HG03432 (cell line): Measurements from ENCODE around the gene OSBPL1A.

Experiments
- ATAC-seq: cut with Tn5 transposase; IDR thresholded peaks from one replicate; pipeline ENCODE4 v1.9.1; 2021; ENCODE audit warnings: mild to moderate bottlenecking, moderate library complexity; ENCODE audit not compliant: unreplicated experiment

OSBPL1A gene

DNA sequence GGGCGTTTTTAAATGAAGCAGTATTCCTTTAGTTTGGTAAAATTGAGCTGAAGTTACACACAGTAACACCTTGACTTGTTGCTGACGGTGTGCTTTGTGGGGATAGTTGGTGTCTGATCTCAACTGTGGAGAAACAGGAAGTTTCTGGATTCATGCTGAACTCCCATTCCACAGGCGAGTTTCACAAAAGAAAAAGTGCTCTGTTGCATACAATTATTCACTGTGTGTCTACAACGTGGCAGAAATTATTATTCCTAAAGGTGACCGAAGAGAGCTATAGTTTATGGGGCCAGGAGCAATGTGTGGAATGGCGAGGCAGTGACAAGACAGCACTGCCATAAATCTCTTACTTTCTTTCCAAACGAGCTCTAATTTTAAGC lies 259.2 kb downstream of the OSBPL1A start:
- no peak for ATAC-seq

- no peak for ATAC-seq
Observed at GRCh38 chr18:24136967-24137373, 260.7 kb downstream of the OSBPL1A start.

DNA sequence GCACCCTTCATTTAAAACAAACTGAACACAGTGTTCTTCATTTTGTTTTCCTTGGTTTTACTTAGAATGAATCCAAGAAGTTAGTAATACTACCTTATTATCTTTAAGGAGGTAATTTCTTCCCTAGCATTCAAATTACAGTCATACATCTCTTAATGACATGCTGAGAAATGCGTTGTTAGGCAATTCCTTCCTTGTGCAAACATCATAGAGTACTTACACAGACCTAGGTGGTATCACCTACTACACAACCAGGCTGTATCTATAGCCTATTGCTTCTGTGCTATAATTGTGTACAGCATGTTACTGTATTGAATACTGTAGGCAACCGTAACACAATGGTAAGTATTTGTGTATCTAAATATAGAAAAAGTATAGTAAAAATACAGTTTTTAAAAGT lies 267.1 kb downstream of the OSBPL1A start:
- ATAC-seq = no peak

- no peak for ATAC-seq
Observed at GRCh38 chr18:24128700-24129099, 268.9 kb downstream of the OSBPL1A start.

- ATAC-seq = no peak
Observed at GRCh38 chr18:24127735-24128134, 269.9 kb downstream of the OSBPL1A start.

DNA sequence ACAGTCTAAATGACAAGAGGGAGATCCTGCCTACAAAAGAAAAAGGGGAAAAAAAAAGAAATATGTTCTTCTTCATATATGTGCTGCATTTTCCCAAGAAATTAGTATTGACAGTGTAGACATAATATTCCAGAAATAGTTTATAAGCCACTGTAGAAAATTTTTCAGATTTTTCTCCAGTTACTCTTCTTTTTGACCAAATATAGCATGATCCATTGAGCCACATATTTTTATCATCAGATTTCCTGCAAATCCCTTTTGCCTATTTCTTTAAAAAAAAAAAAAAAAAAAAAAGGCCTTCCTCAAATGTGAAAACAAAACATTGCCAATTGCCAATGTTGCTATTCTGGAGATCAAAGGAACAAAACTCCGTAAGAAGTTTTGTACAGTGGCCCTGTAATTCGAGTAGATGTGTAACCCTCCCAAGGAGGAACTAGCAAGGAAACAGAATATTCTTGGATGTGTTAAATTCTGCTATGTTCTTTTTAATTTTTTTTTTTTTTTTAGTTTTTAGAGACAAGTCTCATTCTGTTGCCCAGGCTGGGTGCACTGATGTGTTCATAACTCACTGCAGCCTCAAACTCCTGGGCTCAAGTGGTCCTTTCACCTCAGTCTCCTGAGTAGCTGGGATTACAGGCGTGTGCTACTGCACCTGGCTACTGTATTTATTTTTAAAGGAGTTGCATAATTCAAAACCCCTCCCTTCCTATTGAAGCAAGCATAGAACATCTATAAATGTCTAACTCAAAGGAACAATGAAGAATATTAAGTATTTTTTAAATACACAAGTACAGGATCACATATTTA lies 271.3 kb downstream of the OSBPL1A start:
- no peak for ATAC-seq

- no peak for ATAC-seq
Observed at GRCh38 chr18:24121625-24122024, 276.0 kb downstream of the OSBPL1A start.

- no peak for ATAC-seq
Observed at GRCh38 chr18:24120676-24121075, 276.9 kb downstream of the OSBPL1A start.

DNA sequence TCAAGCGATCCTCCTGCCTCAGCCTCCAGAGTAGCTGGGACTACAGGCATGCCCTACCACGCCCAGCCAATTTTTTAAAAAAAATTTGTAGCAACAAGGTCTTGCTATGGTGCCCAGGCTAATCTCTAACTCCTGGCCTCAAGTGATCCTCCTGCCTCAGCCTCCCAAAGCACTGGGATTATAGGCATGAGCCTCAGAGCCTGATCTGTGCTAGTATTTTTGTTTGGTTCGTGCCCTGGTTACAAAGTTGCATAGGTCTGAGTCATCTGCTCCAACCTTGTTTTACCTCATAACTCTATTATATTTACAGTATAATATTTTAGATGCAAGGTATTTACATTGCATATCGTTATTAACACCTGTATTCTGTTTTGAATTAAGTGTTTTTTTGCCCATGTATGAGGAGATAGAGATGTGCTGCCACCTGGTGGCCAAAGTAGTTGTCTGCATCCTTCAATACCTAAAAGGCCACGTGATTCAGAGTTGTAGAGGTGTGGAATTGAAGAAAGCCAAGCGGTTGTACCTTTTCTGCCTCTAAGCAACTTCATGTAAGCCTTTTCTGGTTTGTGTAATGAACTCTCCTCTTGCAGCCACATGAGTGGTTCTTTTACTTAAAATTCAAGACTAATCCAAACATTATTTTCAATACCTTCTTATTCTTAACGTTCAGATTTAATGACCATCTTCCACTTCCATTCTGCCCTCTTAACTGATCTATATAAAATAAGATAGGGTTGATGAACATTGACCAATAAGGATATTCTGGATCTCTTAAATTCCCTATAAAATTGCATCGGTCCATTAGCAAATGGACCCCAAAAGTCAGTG lies 278.7 kb downstream of the OSBPL1A start:
- peak; percentile 82 for ATAC-seq

- ATAC-seq = no peak
Observed at GRCh38 chr18:24115628-24116027, 282.0 kb downstream of the OSBPL1A start.

GRCh38 chr18:24114924-24115549 lies 282.6 kb downstream of the OSBPL1A start:
- ATAC-seq = no peak

DNA sequence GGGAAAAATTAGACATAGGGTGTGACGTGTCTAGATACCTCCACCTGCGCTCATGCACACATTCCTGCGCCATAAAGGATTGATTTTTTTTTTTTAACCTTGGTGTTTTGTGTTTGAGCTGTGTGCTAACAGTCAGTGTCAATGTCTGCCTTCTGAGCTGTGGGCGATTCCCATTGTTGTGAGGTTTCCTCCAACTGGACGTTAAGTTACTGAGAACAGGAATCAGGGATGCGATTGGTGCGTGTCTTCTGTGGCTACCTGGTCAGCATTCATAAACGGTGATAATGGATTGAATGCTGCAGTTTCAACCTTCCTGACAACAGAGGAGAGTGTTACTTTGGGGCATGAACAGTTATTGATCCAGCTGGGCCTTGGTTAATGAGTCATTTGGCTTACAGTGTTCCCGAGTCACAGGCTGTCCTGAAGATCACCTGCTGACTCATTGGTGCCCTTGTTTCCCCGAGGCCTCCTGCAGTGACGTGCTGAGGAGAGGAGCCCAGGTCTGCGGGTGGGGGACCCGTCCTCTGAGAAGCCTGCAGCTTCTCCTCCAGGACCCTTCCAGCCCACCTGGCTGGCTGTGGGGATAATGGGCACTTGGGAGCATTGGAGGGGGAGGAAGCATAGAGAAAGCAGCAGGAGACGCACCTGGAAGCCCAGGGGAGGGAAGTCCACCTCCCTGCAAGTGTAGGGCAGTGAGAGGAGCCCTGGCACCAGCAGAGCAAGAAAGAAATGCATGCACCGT lies 284.6 kb downstream of the OSBPL1A start:
- ATAC-seq = no peak

DNA sequence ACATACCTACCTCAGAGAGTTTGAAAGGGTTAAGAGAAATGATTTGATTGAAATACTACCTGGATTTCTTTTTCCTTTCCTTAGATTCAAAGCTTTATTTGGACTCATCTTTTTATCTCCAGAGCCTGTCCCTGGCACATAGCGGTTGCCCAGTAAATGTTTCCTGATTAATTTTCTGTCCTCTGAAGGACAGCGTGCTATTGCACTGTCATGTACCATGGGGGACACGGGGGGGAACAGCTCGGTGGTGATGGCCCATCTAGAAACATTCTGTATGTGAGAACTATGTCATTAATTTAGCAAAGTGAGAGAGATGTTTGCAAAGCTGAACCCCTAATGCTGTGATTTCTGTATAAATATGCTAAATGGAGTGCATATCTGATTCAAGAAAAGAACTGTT lies 285.2 kb downstream of the OSBPL1A start:
- no peak for ATAC-seq
